Adrenal gland (tissue), 5 donors: Measurements from ENCODE around the gene GSX2.

Source experiments
- CTCF ChIP-seq, 6 experiments: fragments of 450-650 bp in 4 of 6; fragments of 200-600 bp in 2 of 6; sonication (generic) in 1 of 6; IDR thresholded peaks; 1 replicate in 5 of 6; 2 replicates in 1 of 6; pipeline versions ENCODE4 v1.5.1 to v1.8.0; 2016 to 2021; ENCODE audit warnings: antibody characterized with exemption in 6 of 6, mild to moderate bottlenecking in 2 of 6, moderate library complexity in 1 of 6
- POLR2A ChIP-seq, 2 donors: fragments of 450-650 bp; IDR thresholded peaks; one replicate each; pipeline ENCODE4 v1.6.1; 2017; ENCODE audit warnings: antibody characterized with exemption in 2 of 2, mild to moderate bottlenecking in 2 of 2, moderate library complexity in 1 of 2
- donor health status: DM: no; HTN: no; CAD: no.

- TF ChIP-seq CTCF (IDR thresholded peaks at IDR 0.05) (no peak), POLR2A (IDR thresholded peaks at IDR 0.05) (no peak)
These were observed 39.4 kb downstream of the GSX2 start for GRCh38 chr4:54139332-54139731.
